Germinal center (tissue), 1 donor: Measurements from ENCODE around the gene DHRS12.
"Not testable (repeated sequence)": the region's sequence is repeated elsewhere in the genome, so short reads cannot be mapped to it uniquely, and the experiment has no call there.

ENCODE experiments used
- DNase-seq: peaks from one replicate; pipeline ENCODE4 v3.0.0; 2012; ENCODE audit warnings: mixed read lengths, low spot score

DHRS12 gene

GRCh38 chr13:51827254-51827653 lies 23.3 kb upstream of the DHRS12 start:
- DNase-seq = no peak

DNA sequence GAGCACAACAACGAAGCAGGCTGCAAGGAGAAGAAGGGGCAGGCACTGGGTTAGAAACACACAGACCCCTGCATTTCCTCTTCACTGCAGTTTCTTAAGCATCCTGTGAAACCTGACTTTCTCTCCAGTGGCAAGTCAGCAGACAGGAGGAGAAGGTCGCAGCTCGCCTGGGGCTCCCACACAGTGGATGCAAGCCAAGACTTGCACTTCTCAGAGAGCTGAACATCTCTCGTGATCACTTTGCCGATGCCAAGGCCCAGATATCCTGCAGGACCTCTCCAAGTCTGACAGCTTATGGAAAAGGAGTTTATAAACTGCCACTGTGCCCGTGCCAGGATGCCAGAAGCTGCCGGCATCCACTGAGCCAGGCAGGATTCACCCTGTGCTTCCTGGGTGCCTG lies 22.6 kb upstream of the DHRS12 start:
- DNase-seq = no peak

GRCh38 chr13:51825681-51826254 lies 21.8 kb upstream of the DHRS12 start:
- no peak for DNase-seq

GRCh38 chr13:51825165-51825592 lies 21.2 kb upstream of the DHRS12 start:
- DNase-seq = no peak

DNA sequence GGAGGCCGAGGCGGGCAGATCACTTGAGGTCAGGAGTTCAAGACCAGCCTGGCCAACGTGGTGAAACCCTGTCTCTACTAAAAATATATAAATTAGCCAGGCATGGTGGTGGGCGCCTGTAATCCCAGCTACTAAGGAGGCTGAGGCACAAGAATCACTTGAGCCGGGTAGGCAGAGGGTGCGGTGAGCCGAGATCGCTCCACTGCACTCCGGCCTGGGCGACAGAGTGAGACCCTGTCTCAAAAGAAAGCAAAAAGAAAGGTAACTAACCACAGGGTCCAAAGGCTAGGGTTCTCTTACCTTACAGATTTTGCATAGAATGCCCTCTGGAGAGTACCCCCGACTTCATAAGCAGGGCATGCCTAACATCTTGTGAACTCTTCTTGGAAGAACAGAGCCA lies 20.7 kb upstream of the DHRS12 start:
- DNase-seq = not testable (repeated sequence)

GRCh38 chr13:51823863-51824262 lies 19.9 kb upstream of the DHRS12 start:
- DNase-seq = no peak

- DNase-seq = no peak
Measured at GRCh38 chr13:51823359-51823758, 19.4 kb upstream of the DHRS12 start.

GRCh38 chr13:51822106-51822815 lies 18.3 kb upstream of the DHRS12 start:
- DNase-seq = no peak

DNA sequence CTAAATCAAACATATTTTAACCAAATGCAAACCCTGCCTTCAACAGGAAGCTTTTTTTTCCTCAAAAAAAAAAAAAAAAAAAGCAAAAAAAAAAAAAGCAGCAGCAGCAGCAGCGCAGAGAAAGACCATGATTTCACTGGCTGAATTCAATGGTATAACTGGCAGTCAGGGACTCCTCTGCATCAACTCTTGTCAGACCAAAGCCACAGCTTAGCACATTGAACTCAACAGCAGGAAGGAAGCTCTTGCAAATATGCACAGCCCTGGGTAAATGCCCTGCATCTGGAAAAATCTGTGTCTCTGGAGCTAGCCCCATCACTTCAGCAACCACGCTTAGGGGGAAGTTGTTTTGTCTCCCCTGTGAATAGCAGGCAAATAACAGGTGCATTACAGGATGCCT lies 17.6 kb upstream of the DHRS12 start:
- DNase-seq = peak; percentile 50

DNA sequence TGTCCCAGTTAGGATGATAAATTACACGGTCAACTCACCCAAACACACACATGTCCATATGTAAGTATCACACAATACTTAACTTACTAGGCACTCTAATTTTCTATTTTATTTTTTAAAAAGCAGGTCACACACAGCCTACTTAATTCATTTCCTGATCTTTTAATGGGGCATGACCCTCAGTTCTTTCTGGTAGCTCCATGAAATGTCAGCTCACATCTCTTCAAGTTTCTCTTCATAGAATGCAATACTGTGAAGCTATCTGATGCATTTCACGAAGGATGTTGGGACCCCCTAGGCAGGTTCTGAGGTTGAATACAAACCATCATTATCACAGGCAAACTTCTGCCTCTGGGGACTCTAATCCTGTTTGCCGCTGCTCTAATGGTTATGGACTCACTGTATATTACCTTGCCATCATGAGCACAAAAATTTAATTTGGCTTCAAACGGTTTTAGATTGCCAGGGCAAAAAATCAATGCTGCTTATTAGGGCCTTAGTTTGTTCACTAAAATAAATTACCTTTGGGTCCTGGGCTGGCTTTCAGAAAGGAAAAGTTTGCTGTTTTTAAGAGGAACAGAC lies 16.1 kb upstream of the DHRS12 start:
- DNase-seq = no peak

- no peak for DNase-seq
Measured at GRCh38 chr13:51819544-51819943, 15.6 kb upstream of the DHRS12 start.

GRCh38 chr13:51818781-51819511 lies 15.0 kb upstream of the DHRS12 start:
- DNase-seq = no peak

DNA sequence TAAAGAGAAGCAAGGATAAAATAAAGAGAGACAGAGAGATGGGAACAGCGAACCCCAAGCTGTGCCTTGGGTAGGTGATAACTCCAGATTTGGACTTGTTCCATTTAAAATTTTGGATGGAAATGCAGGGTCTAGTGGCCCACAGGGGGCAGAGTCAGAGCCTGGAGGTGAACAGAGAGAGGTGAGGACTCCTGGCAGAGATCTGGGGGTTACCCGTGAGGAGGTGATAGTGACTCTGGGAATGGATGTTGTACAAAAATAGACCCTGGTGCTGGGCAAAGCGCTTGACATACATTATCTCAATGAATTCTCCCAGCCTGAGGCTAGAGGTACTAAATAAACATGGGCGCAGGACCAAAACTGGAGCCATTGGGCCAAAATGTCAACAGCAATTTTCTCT lies 14.3 kb upstream of the DHRS12 start:
- DNase-seq = no peak

GRCh38 chr13:51817717-51818116 lies 13.8 kb upstream of the DHRS12 start:
- DNase-seq = no peak

- no peak for DNase-seq
Measured at GRCh38 chr13:51816604-51817249, 12.8 kb upstream of the DHRS12 start.

- DNase-seq = no peak
Measured at GRCh38 chr13:51815848-51816247, 11.9 kb upstream of the DHRS12 start.

DNA sequence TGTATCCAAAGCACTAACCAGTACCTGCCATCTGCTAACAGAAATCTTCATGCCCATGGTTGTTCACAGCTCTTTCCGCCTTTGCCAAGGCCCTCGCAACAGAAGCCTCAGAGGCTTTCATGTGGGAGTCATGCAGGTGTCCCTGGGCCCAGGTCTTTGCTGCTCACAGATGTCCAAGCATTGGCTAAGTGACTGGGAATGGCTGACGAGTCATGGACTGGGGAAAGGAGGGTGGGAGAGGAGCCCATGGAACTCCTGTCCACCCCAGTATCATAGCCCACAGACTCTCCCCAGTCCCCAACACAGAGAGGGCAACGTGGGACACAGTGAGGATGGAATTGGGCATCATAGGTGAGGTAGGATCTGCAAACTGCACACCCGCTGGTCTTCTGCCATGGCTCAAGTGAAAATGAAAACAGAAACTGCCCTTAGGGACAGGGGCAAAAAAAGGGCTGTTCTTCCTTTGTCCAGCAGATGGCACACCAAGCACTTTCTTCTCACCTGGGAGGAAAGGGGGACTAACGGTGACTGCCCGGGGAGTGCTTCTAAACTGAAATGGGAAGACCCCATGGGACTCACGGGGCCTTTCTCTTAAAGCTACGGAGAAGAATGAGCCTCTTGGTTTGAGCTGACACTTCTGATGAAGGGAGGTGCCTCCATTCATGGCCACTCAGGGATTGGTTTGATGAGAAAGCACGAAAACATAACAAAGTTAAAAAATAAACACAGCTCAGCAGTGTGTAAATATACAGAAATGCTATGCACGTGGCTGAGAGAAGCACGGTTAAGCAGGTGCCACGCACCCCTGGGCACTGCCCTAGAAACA lies 11.1 kb upstream of the DHRS12 start:
- peak; percentile 76 for DNase-seq

DNA sequence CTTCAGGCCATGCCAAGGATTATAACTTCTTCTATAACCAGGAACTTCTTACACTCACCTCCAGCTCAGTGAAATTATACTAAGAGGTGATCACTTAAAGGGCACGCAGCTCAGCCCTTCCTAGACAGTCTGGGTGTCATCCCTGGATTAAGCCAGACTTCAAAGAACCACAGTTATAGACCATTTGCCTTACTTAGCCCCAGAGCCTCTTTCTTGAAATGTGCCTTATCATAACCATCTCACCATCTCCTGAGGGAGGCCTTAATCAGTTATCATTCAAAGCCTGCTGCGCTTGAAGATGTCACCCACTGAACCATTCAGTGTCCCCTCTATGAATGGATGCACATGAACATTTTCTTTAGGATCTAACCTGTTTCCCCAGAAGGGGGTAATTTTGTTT lies 10.1 kb upstream of the DHRS12 start:
- no peak for DNase-seq

DNA sequence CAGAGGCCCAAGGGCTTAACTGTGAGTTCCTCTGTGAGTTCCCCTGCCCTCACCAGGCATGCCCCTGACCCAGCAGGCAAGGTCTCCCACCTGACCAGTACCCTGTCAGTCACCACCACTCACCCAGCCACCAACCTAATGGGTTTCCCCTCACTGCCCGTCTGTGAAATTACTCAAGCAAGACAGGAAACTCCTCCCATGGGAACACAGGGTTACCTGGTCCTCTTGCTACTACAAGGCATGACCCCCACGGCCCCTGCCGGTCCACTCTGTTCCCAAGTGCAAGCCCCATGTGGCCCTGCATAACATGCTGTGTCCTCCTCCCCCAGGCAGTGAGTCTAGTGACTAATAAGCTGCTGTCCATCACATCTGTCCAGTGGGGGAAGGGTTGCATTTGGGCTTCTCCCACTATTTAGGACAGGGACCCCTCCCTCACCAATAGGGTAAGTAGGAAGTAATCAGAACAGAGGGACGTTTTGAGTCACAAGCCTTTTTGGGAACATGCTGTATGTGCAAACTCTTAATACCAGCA lies 8.0 kb upstream of the DHRS12 start:
- DNase-seq = no peak

GRCh38 chr13:51811046-51811445 lies 7.1 kb upstream of the DHRS12 start:
- no peak for DNase-seq

DNA sequence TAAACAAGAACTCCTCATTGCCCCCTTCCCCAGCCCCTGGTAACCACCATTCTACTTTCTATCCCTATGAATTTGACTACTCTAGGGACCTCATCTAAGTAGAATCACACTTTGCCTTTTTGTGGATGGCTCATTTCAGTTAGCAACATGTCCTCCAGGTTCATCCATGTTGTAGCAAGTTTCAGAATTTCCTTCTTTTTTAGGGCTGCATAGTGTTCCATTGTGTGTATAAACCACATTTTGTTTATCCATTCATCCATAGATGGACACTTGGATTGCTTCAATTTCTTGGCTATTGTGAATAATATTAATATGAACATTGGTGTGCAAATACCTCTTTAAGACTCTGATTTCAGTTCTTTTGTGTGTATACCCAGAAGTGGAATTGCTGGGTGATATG lies 4.8 kb upstream of the DHRS12 start:
- DNase-seq = no peak
